ENCODE measurements around the gene TMEM108.

DNA sequence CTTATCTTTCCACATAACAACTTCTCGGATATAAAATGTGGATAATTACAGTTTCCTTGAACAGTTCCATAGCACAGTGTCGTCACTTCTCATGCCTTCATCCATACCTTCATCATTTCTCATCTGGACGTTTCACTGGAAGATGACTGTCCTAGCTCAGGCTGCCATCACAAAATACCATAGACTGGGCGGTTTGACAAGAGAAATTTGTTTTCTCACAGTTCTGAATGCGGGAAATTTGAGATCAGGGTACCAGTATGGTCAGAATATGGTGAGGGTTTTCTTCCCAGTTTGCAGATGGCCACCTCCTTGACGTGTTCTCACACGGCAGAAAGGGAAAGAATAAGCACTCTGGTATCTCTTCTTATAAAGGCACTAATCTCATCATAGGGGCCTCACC lies 42.8 kb downstream of the TMEM108 start:
- no peak for TF ChIP-seq BACH2 (CRISPR knock-in tag; IDR thresholded peaks at IDR 0.05; ENCODE audit: borderline replicate concordance)
- TF ChIP-seq TOX (CRISPR knock-in tag; IDR thresholded peaks at IDR 0.05; ENCODE audit: borderline replicate concordance) = no peak
- TF ChIP-seq TCF4 (CRISPR knock-in tag; IDR thresholded peaks at IDR 0.05; ENCODE audit: borderline replicate concordance) = no peak
- TF ChIP-seq, protein P1, sequence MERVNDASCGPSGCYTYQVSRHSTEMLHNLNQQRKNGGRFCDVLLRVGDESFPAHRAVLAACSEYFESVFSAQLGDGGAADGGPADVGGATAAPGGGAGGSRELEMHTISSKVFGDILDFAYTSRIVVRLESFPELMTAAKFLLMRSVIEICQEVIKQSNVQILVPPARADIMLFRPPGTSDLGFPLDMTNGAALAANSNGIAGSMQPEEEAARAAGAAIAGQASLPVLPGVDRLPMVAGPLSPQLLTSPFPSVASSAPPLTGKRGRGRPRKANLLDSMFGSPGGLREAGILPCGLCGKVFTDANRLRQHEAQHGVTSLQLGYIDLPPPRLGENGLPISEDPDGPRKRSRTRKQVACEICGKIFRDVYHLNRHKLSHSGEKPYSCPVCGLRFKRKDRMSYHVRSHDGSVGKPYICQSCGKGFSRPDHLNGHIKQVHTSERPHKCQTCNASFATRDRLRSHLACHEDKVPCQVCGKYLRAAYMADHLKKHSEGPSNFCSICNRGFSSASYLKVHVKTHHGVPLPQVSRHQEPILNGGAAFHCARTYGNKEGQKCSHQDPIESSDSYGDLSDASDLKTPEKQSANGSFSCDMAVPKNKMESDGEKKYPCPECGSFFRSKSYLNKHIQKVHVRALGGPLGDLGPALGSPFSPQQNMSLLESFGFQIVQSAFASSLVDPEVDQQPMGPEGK (CRISPR knock-in tag; IDR thresholded peaks at IDR 0.05; ENCODE audit: borderline replicate concordance) = no peak
- no peak for TF ChIP-seq ZFP3 (CRISPR knock-in tag; IDR thresholded peaks at IDR 0.05)
